CD4-positive, alpha-beta T cell treated with Interleukin-2 at 100 ng/mL for 4 hours (primary cell): Measurements from ENCODE around the gene FRRS1L.

Source experiments
- DNase-seq: peaks from one replicate; pipeline ENCODE4 v3.0.0-alpha.2; 2020; ENCODE audit warnings: low spot score

Gene FRRS1L

DNA sequence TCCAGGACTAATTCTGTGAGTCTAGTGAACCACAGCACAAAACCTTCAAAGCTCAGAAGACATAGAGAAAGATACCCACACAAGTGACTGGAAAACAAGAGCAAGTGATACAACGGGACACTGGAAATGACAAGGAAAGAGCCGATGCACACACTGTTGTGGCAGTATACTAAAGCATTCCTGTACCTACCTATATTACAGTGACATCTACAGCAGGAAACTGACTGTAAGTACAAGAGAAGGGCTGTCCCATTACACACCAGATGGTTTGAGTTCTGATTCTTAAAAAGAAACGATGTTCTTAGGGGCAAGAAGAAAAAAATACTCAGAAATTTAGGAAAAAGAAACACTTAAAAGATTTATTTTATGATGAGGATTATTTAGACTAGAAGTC lies 65.8 kb downstream of the FRRS1L start:
- DNase-seq, result peak; percentile 18

DNA sequence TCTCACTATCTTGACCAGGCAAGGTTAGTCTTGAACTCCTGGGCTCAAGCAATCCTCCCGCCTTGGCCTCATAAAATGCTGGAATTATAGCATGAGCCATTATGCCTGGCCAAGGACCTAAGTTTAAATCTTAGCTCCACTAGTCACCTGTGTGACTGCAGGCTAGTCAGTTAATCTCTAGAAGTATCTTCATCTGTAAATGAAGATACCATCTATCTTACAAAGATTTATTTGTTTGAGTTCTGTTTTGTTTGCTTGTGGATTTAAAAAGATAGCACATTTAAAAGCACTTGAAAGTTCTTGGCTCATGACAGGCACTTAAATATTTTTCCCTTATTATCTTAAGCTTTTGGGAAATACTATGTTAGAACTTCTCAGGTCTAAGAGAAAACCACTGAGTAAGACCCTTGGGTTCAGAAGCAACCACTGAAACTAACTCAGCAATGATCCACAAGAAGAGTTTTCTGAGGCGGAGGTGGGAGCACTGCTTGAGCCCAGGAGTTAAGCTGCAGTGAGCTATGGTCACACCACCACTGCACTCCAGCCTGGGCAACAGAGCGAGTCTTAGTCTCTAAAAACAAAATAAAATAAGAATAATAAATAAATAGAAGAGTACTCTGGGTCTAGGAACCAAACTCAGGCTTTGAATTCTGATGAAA lies 66.4 kb downstream of the FRRS1L start:
- no peak for DNase-seq

DNA sequence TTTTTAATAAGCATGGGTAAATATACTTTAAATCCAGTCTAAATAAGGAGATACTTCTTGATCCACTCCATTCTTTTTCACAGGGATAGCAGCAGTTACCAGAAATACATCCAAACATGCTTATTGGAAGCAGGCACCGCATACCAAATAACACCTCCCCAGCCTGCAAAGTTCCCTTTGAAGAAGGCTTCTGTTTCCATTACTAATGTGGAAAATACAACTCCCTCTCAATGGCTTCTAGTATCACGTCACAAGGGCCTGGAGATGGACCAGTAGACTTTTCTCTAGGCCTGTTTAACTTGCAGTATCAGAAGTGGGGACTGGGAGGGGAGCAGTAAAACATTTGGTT lies 68.1 kb downstream of the FRRS1L start:
- DNase-seq, result no peak

DNA sequence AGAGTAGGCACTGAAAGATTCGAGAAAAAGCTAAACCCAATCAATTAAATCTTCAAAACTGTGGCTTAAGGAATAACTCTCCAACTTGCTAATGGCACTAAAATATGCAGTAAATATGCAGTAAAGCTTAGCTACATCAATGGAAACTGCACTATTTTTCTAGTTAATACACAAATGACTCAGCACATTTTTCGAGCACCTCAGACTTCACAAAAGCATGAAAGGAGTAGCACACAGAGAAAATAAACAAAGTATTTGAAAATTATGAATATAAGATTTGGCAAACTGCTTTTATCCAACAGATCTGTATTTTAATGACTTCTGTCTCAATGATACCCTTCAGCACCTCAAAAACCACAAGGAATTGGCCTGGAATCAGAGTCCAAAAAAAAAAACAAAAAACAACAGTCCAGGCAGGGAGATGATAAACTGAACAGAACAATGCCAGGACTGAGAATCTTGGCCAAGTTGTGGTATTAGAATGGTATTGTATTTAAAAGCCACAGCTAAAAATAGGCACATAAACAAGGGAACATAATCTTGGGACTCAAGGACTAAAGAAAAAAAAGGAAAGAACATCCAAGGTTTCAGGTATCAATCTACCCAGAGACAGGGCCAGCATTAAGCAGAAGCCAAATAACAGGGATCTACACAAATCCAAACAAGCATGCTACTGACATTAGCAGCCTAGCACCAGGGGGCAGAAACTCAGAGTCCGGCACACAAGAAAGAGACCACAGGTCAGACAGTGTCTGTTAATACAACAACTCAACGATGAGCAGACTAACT lies 68.7 kb downstream of the FRRS1L start:
- no peak for DNase-seq

DNA sequence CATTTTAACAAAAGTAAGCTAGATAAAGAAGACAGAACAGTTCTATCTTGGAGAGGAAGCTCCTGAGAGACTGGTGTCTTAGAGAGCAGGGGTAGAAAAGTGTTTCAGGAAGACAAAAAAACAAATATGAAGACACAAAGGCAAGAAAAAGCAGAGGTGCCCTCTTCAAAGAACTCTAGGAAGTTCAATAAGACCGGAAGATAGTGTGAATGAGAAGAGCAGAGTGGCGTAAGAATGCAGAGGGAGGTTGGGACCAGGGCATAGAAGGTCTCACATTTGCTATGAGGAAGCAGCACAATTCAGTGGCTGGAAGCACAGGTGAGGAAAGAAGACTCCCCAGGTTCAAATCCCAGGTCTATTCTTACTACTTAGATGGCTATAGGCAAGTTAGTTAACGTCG lies 69.9 kb downstream of the FRRS1L start:
- DNase-seq, result no peak

DNA sequence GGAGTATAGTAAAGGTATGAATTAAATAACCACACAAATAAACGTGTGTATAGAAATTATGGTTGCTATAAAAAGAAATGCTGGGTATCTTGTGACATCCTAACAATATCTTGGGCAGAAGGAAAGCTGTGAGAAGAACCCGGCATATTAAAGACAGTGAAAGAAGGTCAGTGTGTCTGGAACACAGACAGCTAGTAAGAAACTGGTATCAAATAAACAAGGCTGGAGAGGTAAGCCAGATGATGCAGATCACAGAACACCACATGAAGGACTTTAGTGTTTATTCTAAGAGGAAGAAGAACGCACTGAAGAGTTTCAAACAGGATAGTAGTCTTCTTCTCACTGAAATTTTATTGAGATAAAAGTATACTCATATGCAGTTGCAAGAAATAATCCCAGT lies 71.7 kb downstream of the FRRS1L start:
- DNase-seq, result no peak

DNA sequence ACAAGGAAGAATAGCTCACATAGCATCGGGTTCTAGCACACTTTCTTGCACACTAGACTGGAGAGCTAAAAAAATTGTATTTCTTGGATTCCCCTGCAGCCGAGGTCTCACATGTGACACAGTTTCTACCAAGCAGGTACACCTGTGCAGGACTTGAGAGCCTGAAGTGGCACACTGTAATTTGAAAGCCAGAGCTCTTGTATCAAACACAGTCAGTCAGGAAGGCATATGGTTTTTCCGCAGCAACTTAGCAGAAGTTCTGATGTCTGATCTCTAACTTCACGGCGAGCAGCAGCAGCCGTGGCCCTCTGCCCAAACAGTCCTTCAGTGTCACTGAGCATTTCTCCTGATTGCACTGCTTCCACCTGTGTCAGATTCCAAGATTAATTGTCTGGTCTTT lies 72.8 kb downstream of the FRRS1L start:
- no peak for DNase-seq

DNA sequence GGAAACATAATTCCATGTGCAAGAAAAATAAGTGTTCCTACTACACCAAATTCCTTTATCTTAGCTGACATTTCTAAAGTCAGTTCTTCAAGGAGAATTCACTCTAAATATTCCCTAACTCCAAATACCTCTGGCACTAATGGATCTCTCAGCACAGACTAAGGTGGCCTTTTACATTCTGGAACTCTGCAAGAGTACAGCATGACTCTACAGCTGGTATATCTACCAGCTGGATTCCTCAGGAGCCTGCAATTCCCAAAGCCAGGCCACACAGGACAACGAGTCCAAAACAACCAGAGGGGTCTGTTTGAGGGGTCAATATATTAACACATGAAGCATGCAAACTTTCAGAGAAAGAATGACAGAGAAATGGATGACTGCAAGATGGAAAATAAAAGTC lies 74.5 kb downstream of the FRRS1L start:
- no peak for DNase-seq

DNA sequence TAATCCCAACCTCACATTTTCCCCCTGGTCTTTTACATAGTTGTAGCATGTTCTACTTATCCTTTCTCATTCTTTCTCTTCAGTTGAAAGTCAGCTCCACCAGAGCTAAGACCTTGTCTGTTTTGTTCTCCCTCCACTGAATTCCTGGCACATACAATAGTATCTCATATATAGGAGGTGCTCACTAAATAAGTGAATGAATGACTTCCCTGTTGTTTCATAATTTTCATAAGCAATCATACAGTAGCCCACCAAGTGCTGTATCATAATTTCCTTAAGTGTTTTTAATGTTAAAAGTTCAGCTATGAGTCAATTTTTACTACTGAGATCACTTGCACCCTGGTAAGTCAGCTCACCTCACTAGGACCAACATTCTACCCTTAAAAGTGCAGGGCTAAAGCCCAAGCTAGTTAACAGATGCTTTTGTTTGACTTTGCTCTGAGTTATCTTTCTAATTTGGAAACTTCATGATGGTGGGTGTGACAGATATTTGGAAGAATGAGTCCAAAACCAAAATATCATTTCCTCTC lies 74.9 kb downstream of the FRRS1L start:
- no peak for DNase-seq

DNA sequence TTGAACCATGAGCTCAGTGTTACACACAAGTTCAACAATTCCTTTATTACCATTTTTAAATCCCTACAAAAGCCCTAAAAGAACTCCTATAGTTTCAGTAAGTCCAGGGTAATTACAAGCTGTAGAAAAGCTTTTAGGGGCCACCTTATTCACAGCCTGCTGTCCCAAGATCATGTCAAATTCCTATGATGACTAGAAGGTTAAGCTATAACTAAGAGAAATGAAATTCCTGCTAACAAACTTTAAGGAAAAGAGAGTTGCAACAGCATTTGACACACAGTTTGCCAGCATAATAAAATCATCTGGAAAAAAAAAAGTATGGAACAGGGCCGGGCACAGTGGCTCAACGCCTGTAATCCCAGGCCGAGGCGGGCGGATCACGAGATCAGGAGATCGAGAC lies 78.8 kb downstream of the FRRS1L start:
- DNase-seq, result no peak

DNA sequence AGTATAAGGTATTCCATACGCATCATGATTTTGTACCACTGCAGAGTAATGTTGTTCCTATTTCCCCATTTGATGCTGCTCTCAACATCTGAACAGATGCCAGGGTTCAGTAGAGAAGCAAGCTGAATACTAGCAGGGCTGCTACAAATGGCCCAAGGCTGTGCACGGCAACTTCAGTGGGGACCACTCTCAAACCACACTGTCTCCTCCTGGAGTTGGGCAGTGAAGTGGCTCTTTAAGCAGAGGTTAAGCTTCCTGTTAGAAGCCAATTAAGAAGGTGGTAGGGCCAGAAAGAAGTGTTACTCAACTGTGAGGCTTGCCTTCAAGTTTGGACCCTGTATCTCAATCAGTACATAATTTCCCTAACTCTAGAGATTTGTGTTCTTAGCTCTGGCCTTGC lies 79.3 kb downstream of the FRRS1L start:
- no peak for DNase-seq

DNA sequence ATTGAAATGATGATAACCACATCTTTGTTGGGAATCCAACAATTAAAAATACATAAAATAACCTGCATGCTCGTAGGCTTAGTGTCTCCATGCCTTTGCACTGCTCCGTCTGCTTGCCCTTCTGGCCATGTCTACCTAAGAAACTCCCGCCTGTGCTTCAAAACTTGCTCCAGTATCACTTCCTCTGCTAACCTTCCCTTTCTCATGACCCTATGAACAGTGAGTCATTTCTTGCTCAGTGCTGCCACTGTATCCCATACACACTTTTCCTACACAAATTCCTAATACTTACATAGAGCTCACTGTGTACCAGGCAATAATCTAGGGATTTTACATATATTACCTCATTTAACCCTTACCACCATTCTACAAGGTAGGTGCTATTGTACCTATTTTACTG lies 80.8 kb downstream of the FRRS1L start:
- DNase-seq, result no peak

DNA sequence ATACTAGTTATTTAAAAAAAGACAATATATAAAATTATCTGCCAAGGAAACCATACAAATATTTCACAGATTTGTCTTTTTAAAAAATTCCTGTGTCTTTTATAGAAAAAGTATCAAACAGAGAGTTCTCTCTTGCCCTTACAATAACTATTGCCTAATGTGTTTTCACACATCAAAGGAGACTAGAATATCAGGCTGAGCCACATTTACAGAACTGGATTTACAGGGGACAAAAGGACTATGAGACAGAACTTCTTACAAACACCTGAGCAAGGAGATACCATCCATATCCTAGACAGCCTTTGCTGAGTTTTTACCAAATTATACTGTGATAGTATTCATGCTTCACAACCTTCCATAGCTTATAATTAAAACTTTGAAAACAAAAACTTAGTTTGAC lies 81.5 kb downstream of the FRRS1L start:
- no peak for DNase-seq

DNA sequence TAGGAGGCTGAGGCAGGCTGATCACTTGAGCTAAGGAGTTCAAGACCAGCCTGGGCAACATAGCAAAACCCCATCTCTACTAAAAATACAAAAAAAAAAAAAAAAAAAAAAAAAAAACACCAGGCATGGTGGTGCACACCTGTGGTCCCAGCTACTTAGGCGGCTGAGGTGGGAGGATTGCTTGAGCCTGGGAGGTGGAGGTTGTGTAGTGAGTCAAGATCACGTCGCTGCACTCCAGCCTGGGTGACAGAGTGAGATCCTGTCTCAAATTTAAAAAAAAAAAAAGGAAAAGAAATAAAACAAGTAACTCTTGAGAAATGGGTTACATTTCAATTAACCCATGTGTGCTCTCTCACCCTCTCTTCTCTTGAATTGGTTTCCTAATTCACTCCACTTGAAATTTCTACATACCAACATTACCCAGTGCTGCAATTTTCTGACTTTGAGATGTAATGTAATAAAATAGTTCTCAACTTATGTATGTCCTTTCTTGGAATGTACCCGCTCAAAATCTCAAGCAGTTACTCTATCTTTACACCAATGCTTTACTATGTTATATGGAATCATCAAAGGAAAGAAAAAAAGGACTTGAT lies 83.1 kb downstream of the FRRS1L start:
- no peak for DNase-seq

DNA sequence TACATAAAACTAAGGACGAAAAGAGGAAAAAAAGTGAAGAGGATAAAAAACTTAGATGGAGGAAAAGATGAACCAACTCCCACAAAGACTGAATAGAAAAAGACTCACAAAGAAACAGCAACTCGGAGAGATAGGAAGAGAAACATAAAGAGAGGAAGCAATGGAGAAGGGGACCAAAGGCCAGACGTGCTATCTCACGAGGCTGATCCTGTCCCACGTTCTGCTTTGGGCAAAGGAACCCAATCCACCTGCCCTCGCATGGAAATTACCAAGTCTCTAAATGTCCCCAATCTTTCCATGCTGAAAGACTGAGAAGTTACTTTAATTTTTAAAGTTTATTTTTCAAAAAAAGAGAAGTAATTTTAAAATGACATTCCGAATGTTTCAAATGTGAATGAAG lies 83.9 kb downstream of the FRRS1L start:
- DNase-seq, result no peak

DNA sequence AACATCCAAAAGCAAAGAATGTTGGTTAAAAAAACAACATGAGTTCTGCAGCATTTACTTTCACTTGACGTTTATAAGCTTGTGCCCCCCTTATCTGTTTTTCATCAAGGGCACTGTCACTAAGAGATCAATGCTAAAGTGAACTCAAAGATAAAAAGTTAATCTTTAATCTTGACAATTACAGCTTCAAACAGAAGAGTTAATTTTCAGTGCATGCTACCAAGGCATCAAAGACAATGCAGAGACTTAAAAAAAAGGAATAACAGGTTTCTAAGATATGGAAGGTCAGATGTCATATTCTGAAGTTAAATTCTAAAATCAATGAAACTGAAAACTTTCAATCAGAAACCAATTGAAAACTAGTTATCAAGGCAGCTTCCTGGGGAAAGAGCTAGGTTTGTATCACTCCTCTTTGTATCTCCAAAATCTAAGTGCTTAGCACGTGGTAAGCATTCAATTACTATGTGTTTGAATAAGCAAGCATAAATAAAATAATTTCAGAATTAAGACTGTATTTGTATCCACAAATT lies 84.9 kb downstream of the FRRS1L start:
- no peak for DNase-seq
